GM12891 (cell line): Measurements from ENCODE around the gene CSGALNACT2.

Experiments
- PAX5 ChIP-seq: IDR thresholded peaks from 2 replicates; pipeline ENCODE4 v1.6.1; 2011; ENCODE audit warnings: low read length, moderate library complexity, mild to moderate bottlenecking; ENCODE audit not compliant: insufficient read depth, severe bottlenecking
- POLR2A ChIP-seq: IDR thresholded peaks from 2 replicates; pipeline ENCODE4 v1.6.1; 2011; ENCODE audit warnings: low read depth, low read length, control low read depth
- POLR2AphosphoS5 ChIP-seq: IDR thresholded peaks from 2 replicates; pipeline ENCODE4 v1.6.1; 2011; ENCODE audit warnings: low read depth, low read length, control low read depth
- SPI1 ChIP-seq: IDR thresholded peaks from 2 replicates; pipeline ENCODE4 v1.6.1; 2011; ENCODE audit warnings: low read depth, low read length, control low read depth
- TAF1 ChIP-seq: IDR thresholded peaks from 2 replicates; pipeline ENCODE4 v1.6.1; 2011; ENCODE audit warnings: low read depth, low read length, control low read depth

DNA sequence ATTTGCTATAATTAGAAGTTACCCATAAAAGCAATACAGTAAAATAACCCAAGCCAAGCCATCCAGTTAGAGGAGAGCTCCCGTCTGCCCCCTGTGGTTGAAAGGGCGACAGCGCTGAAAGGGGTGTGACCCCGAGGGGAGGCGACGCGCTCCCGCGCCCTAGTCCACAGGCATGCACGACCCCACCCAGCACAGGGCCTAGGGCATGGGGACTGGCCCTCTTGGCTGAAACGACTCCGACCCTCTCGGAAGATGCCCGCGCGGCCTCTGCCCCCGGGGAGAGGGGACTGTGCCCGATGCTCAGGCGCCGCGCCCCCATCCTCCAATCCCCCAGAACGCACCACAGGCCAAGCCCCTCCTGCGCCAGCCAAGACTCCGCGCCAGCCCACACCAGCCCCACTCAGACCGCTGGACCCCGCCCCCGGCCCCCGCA lies 64.0 kb downstream of the CSGALNACT2 start:
- no peak for TF ChIP-seq POLR2A
- TF ChIP-seq POLR2AphosphoS5 = no peak
- no peak for TF ChIP-seq TAF1
- TF ChIP-seq SPI1 = no peak
- TF ChIP-seq PAX5 = no peak
